Mucosa of stomach (tissue), 1 donor: Measurements from ENCODE around the gene SAFB.
"Not testable (repeated sequence)": the region's sequence is repeated elsewhere in the genome, so short reads cannot be mapped to it uniquely, and the experiment has no call there.

Experiments
- H3K27me3 ChIP-seq: one replicate; pipeline ENCODE4 v1.7.0; 2013; ENCODE audit warnings: mild to moderate bottlenecking, low read length; ENCODE audit not compliant: control insufficient read depth, insufficient read depth
- H3K36me3 ChIP-seq: one replicate; pipeline ENCODE4 v1.7.0; 2013; ENCODE audit warnings: low read length; ENCODE audit not compliant: control insufficient read depth, insufficient read depth
- H3K4me1 ChIP-seq: one replicate; pipeline ENCODE4 v1.7.0; 2013; ENCODE audit warnings: mild to moderate bottlenecking, low read length; ENCODE audit not compliant: control insufficient read depth, insufficient read depth
- H3K4me3 ChIP-seq: one replicate; pipeline ENCODE4 v1.7.0; 2013; ENCODE audit warnings: low read length
- H3K9ac ChIP-seq: one replicate; pipeline ENCODE4 v1.7.0; 2013; ENCODE audit warnings: mild to moderate bottlenecking, low read length, moderate library complexity
- H3K9me3 ChIP-seq: one replicate; pipeline ENCODE4 v1.7.0; 2013; ENCODE audit warnings: mild to moderate bottlenecking, low read length, moderate library complexity; ENCODE audit not compliant: control insufficient read depth
- donor health status: Pancreatic carcinoma.

The SAFB gene

GRCh38 chr19:5702053-5702410 lies 79.1 kb downstream of the SAFB start:
- H3K4me3 ChIP-seq, H3K27me3 ChIP-seq, H3K9me3 ChIP-seq, H3K4me1 ChIP-seq, H3K9ac ChIP-seq, H3K36me3 ChIP-seq: not testable (repeated sequence)

GRCh38 chr19:5703819-5704818 lies 81.2 kb downstream of the SAFB start:
- no peaks in the 10 kb centered on the region for H3K27me3 ChIP-seq
- no peaks in the 10 kb centered on the region for H3K4me1 ChIP-seq
- H3K36me3 ChIP-seq = no peaks in the 10 kb centered on the region
- H3K4me3 ChIP-seq = no peak overlapping the region
- no peaks in the 10 kb centered on the region for H3K9me3 ChIP-seq
- no peak overlapping the region for H3K9ac ChIP-seq

- Histone ChIP-seq H3K36me3 (no peaks in the 10 kb centered on the region), H3K9me3 (no peaks in the 10 kb centered on the region), H3K27me3 (no peaks in the 10 kb centered on the region)
Measured at GRCh38 chr19:5705552-5705951, 82.7 kb downstream of the SAFB start.

GRCh38 chr19:5706876-5707573 lies 84.1 kb downstream of the SAFB start:
- H3K36me3 ChIP-seq = peaks cover 9% of the 10 kb centered on the region
- H3K27me3 ChIP-seq = no peaks in the 10 kb centered on the region
- H3K4me3 ChIP-seq = no peak overlapping the region
- H3K4me1 ChIP-seq = no peaks in the 10 kb centered on the region
- H3K9me3 ChIP-seq = no peaks in the 10 kb centered on the region
- no peak overlapping the region for H3K9ac ChIP-seq

More at GRCh38 chr19:5705552-5705951, 82.7 kb downstream of the SAFB start:
- Histone ChIP-seq H3K4me1 (no peaks in the 10 kb centered on the region), H3K4me3 (no peak overlapping the region), H3K9ac (no peak overlapping the region)

GRCh38 chr19:5707576-5708575 lies 85.0 kb downstream of the SAFB start:
- H3K4me1 ChIP-seq = no peaks in the 10 kb centered on the region
- no peaks in the 10 kb centered on the region for H3K27me3 ChIP-seq
- H3K4me3 ChIP-seq = no peak overlapping the region
- H3K9me3 ChIP-seq = no peaks in the 10 kb centered on the region
- no peak overlapping the region for H3K9ac ChIP-seq
- H3K36me3 ChIP-seq = peaks cover 10% of the 10 kb centered on the region

- H3K4me1 ChIP-seq = no peaks in the 10 kb centered on the region
- no peak overlapping the region for H3K4me3 ChIP-seq
- no peaks in the 10 kb centered on the region for H3K27me3 ChIP-seq
- peaks cover 10% of the 10 kb centered on the region for H3K36me3 ChIP-seq
- no peak overlapping the region for H3K9ac ChIP-seq
- no peaks in the 10 kb centered on the region for H3K9me3 ChIP-seq
Measured at GRCh38 chr19:5711025-5711424, 88.1 kb downstream of the SAFB start.

- Histone ChIP-seq H3K27me3 (no peaks in the 10 kb centered on the region), H3K4me1 (no peaks in the 10 kb centered on the region), H3K36me3 (peaks cover 10% of the 10 kb centered on the region), H3K9ac (no peak overlapping the region), H3K9me3 (no peaks in the 10 kb centered on the region), H3K4me3 (no peak overlapping the region)
Measured at GRCh38 chr19:5711713-5712161, 88.9 kb downstream of the SAFB start.

GRCh38 chr19:5713228-5713627 lies 90.3 kb downstream of the SAFB start:
- Histone ChIP-seq H3K9ac (no peak overlapping the region), H3K9me3 (no peaks in the 10 kb centered on the region), H3K4me1 (peaks cover 3% of the 10 kb centered on the region), H3K4me3 (no peak overlapping the region), H3K36me3 (peaks cover 10% of the 10 kb centered on the region), H3K27me3 (no peaks in the 10 kb centered on the region)

GRCh38 chr19:5714816-5715215 lies 91.9 kb downstream of the SAFB start:
- Histone ChIP-seq H3K36me3 (peaks cover 10% of the 10 kb centered on the region), H3K9me3 (no peaks in the 10 kb centered on the region), H3K9ac (no peak overlapping the region), H3K4me3 (no peak overlapping the region), H3K27me3 (no peaks in the 10 kb centered on the region), H3K4me1 (peaks cover 14% of the 10 kb centered on the region)

- H3K4me1 ChIP-seq = peaks cover 14% of the 10 kb centered on the region
- no peak overlapping the region for H3K4me3 ChIP-seq
- H3K9me3 ChIP-seq = no peaks in the 10 kb centered on the region
- H3K9ac ChIP-seq = no peak overlapping the region
- H3K36me3 ChIP-seq = no peaks in the 10 kb centered on the region
- H3K27me3 ChIP-seq = no peaks in the 10 kb centered on the region
Measured at GRCh38 chr19:5717215-5717935, 94.5 kb downstream of the SAFB start.
